ENCODE results near the gene BCAS1. TPM values are rescaled to one million over a fixed set of nuclear protein-coding genes. Genes with fewer than 3 reads are reported as not detected.

Gene BCAS1
- total RNA-seq, 1 donor from 2014 or later: not detected

DNA sequence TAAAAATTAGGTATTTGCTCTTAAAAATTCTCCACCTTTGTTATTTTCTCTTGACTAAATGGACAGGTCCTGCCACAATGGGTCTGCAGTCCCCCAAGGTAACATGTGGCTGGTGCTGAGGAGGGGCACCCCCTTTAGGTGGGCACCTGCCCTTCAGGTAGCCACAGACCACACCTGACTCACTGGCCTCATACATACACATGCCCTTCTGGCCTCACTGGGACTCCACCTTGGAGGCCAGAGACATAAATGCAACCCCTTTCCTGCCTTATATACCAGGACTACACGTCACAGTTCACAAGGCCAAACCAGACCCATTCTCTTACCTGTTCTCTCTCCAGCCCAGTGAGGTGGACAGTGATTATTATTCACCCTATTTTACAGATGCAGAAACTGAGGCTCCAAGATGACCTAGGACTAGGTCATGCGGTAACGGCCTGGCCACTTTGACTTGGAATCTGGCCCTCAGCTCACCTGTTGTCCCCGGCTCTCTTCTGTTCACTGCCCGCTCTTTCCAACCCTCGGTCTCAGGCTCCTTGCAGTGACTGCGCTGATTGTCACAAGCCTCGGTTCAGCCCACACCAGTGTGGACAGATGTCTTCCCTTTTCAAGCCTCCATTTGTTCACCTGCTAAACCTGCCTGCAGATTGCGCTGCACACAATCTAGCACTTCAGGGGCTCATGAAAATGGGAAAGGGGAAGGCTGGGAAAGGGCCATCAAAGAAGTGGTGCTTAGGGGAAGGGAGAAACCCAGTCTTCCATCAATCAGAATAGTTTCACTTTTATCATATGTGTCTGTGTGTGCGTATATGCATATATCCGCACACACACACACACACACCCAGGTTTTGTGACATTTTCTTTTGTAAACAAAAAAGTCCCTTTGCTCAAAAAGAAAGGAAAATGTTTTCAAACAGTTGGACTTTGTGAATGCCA is 121.7 kb downstream of the BCAS1 start:
- no peaks in the 10 kb centered on the region for H3K27me3 ChIP-seq (ENCODE audit: control insufficient read depth, insufficient read depth, low read length)
- DNase-seq (ENCODE audit: low read depth) (no peak), FAIRE-seq (no peak)
- no peaks in the 10 kb centered on the region for H3K36me3 ChIP-seq (ENCODE audit: control insufficient read depth, insufficient read depth, low read length)
- H3K4me3 ChIP-seq (ENCODE audit: low read depth, low read length): no peak overlapping the region
- TF ChIP-seq, protein P1, sequence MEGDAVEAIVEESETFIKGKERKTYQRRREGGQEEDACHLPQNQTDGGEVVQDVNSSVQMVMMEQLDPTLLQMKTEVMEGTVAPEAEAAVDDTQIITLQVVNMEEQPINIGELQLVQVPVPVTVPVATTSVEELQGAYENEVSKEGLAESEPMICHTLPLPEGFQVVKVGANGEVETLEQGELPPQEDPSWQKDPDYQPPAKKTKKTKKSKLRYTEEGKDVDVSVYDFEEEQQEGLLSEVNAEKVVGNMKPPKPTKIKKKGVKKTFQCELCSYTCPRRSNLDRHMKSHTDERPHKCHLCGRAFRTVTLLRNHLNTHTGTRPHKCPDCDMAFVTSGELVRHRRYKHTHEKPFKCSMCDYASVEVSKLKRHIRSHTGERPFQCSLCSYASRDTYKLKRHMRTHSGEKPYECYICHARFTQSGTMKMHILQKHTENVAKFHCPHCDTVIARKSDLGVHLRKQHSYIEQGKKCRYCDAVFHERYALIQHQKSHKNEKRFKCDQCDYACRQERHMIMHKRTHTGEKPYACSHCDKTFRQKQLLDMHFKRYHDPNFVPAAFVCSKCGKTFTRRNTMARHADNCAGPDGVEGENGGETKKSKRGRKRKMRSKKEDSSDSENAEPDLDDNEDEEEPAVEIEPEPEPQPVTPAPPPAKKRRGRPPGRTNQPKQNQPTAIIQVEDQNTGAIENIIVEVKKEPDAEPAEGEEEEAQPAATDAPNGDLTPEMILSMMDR (IDR thresholded peaks at IDR 0.05; ENCODE audit: insufficient read depth, low read length, severe bottlenecking): no peak

DNA sequence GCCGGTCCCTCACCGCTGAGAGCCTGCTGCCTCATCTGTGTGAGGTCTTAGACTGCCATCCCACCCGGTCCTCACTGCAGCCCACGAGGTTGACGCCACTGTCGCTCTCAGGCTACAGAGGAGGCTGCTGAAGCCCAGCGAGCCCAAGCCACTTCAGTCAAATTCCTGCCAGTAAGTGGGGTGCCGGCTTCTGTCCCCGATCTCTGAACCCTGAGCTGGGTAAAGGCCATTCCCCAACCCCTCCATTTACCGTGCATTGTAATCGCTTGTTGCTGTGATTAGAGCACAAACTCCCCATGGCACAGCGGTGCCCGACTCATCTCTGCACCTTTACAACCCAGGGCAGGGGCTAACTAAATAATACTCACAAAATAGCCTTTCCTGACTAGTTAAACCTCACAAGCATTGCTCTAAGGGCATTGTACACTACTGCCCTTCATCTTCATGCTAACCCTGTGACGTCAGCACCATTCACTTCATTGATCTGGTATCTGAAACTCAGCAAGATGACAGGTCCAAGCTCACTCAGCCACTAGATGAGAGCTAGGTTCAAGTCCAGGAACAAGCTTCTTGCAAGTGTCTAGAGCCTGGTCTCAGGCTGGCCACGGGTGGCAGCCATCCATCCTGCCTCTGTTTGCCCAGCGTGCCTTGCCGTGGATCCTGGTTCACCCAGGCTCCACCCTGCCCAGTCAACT is 122.7 kb downstream of the BCAS1 start:
- DNase-seq (ENCODE audit: low read depth): no peak
- Histone ChIP-seq H3K4me3 (ENCODE audit: low read depth, low read length) (no peak overlapping the region), H3K27me3 (ENCODE audit: control insufficient read depth, insufficient read depth, low read length) (no peaks in the 10 kb centered on the region), H3K36me3 (ENCODE audit: control insufficient read depth, insufficient read depth, low read length) (no peaks in the 10 kb centered on the region)
- no peak for FAIRE-seq
- TF ChIP-seq, protein P1 (IDR thresholded peaks at IDR 0.05; ENCODE audit: insufficient read depth, low read length, severe bottlenecking): no peak

DNA sequence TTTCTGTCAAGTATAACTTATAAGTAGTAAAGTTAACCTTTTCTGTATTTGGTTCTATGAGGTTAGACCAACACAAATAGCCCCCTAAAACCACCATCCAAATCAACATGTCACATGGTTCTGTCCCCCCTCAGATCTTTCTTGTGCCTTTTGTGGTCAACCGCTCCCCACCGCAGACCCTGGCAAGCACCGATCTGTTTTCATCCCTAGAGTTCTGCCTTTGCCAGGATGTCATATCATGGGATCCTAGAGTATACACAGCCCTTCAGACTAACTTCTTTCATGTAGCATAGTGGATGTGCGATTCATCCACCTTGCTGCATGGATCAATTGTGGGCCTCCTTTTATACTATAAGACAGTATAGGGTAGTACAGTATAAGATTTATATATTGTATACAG is 124.3 kb downstream of the BCAS1 start:
- Histone ChIP-seq H3K4me3 (ENCODE audit: low read depth, low read length) (no peak overlapping the region), H3K36me3 (ENCODE audit: control insufficient read depth, insufficient read depth, low read length) (no peaks in the 10 kb centered on the region), H3K27me3 (ENCODE audit: control insufficient read depth, insufficient read depth, low read length) (no peaks in the 10 kb centered on the region)
- FAIRE-seq (no peak), DNase-seq (ENCODE audit: low read depth) (no peak)
- TF ChIP-seq, protein P1 (IDR thresholded peaks at IDR 0.05; ENCODE audit: insufficient read depth, low read length, severe bottlenecking): no peak

DNA sequence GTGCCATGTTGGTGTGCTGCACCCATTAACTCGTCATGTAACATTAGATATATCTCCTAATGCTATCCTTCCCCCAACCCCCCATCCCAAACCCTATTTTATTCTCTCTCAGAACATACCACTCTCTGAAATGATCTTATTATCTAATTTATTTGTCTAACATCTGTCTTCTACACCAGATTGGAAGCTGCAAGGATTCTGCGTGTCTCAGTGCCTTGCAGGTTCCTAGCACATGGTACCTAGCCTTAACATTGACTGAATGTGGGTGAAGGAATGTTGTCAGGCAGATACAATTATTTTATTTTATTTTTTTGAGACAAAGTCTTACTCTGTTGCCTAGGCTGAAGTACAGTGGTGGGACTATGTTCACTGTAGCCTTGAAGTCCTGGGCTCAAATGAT is 124.9 kb downstream of the BCAS1 start:
- no peaks in the 10 kb centered on the region for H3K36me3 ChIP-seq (ENCODE audit: control insufficient read depth, insufficient read depth, low read length)
- no peak overlapping the region for H3K4me3 ChIP-seq (ENCODE audit: low read depth, low read length)
- no peaks in the 10 kb centered on the region for H3K27me3 ChIP-seq (ENCODE audit: control insufficient read depth, insufficient read depth, low read length)
- TF ChIP-seq, protein P1 (IDR thresholded peaks at IDR 0.05; ENCODE audit: insufficient read depth, low read length, severe bottlenecking): no peak
- no peak for DNase-seq (ENCODE audit: low read depth)
- no peak for FAIRE-seq

DNA sequence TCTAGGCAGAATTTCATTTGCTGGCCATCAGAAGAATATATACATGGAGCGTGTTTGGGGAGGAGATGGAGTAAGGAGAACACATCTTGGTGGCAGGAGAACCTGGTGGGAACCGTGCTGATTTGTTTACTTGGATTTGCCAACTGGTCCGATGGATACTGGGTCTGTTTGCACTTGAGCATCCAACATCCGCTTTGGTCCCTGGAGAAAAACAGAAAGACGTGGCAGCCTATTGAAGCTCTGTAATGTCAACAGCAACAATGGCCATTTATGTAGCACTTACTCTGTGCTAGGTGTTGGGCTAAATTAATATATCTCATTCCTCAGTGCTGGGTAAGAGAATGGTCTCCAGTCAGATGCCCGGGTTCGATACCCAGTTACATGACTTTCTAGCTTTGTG is 125.6 kb downstream of the BCAS1 start:
- H3K4me3 ChIP-seq (ENCODE audit: low read depth, low read length): no peak overlapping the region
- FAIRE-seq (no peak), DNase-seq (ENCODE audit: low read depth) (no peak)
- TF ChIP-seq, protein P1 (IDR thresholded peaks at IDR 0.05; ENCODE audit: insufficient read depth, low read length, severe bottlenecking): no peak
- H3K27me3 ChIP-seq (ENCODE audit: control insufficient read depth, insufficient read depth, low read length): no peaks in the 10 kb centered on the region
- no peaks in the 10 kb centered on the region for H3K36me3 ChIP-seq (ENCODE audit: control insufficient read depth, insufficient read depth, low read length)

Measured in bronchial epithelial cell (primary cell).